Measurements from ENCODE around the gene MGAT4A. TPM values are rescaled to one million over a fixed set of nuclear protein-coding genes. Genes with fewer than 3 reads are reported as not detected.

MGAT4A gene
- total and polyA plus RNA-seq, 2 of the 8 experiments (the other 6 are each of a cell fraction or from before 2014, with no cell fraction given): 1.4 to 7.7 TPM

GRCh38 chr2:98705333-98705617 lies 25.7 kb downstream of the MGAT4A start (continued):
- TF ChIP-seq TCF12 (IDR thresholded peaks at IDR 0.05; ENCODE audit: low read depth, low read length) (no peak), KDM5A (IDR thresholded peaks at IDR 0.05; ENCODE audit: low read length) (no peak), CTBP2 (IDR thresholded peaks at IDR 0.05; ENCODE audit: borderline replicate concordance, insufficient read depth, insufficient read length, low read length) (no peak)

Measured in H1 (cell line).